Choroid plexus epithelial cell (primary cell): ENCODE measurements around the gene IMMP1L.

Source experiments
- DNase-seq: peaks from one replicate; pipeline ENCODE4 v3.0.0-alpha.2; 2010; ENCODE audit warnings: low read depth
- H3K4me3 ChIP-seq: 2 replicates; pipeline ENCODE4 v1.5.1; 2011; ENCODE audit warnings: low read depth, mild to moderate bottlenecking, control low read depth, low read length, moderate library complexity
- CTCF ChIP-seq: conservative IDR thresholded peaks from 2 replicates; pipeline ENCODE4 v1.5.1; 2011; ENCODE audit warnings: low read depth, mild to moderate bottlenecking, control low read depth, inconsistent platforms, low read length, moderate library complexity

Gene IMMP1L

GRCh38 chr11:31477528-31478222 lies 31.7 kb downstream of the IMMP1L start:
- H3K4me3 ChIP-seq, result no peak overlapping the region
- no peak for DNase-seq
- no peak for TF ChIP-seq CTCF

- no peak for TF ChIP-seq CTCF
- no peak overlapping the region for H3K4me3 ChIP-seq
- DNase-seq, result no peak
Measured at GRCh38 chr11:31474083-31474482, 35.3 kb downstream of the IMMP1L start.

GRCh38 chr11:31464436-31464835 lies 45.0 kb downstream of the IMMP1L start:
- H3K4me3 ChIP-seq, result no peak overlapping the region
- no peak for DNase-seq
- no peak for TF ChIP-seq CTCF

- DNase-seq, result no peak
- H3K4me3 ChIP-seq, result no peak overlapping the region
- TF ChIP-seq CTCF, result no peak
Measured at GRCh38 chr11:31455177-31455576, 54.2 kb downstream of the IMMP1L start.

- TF ChIP-seq CTCF, result no peak
- no peak for DNase-seq
- no peak overlapping the region for H3K4me3 ChIP-seq
Measured at GRCh38 chr11:31450841-31451240, 58.6 kb downstream of the IMMP1L start.

- no peak overlapping the region for H3K4me3 ChIP-seq
- no peak for DNase-seq
- TF ChIP-seq CTCF, result no peak
Measured at GRCh38 chr11:31449040-31449439, 60.4 kb downstream of the IMMP1L start.

GRCh38 chr11:31445621-31446020 lies 63.8 kb downstream of the IMMP1L start:
- no peak overlapping the region for H3K4me3 ChIP-seq
- TF ChIP-seq CTCF, result no peak
- no peak for DNase-seq
